Central memory CD8-positive, alpha-beta T cell (primary cell): Measurements from ENCODE around the gene MOGAT2.
"Not testable (repeated sequence)": the region's sequence is repeated elsewhere in the genome, so short reads cannot be mapped to it uniquely, and the experiment has no call there.

Experiments
- ATAC-seq: fragments of 150-1000 bp; cut with Tn5 transposase; replicated peaks from 2 replicates; pipeline ENCODE4 v1.10.0; 2022; ENCODE audit warnings: mild to moderate bottlenecking, moderate FRiP score, moderate number of reproducible peaks; ENCODE audit not compliant: poor library complexity, severe bottlenecking; ENCODE audit errors: extremely low read depth
- DNase-seq, 2 donors: peaks; one replicate each; pipeline ENCODE4 v3.0.0; 2021; ENCODE audit warnings: low spot score in 2 of 2
- H3K27ac Mint-ChIP-seq: one replicate; pipeline ENCODE4 v1.8.0; 2022; ENCODE audit warnings: low read depth, mild to moderate bottlenecking, moderate library complexity, mixed read lengths
- H3K27me3 Mint-ChIP-seq: one replicate; pipeline ENCODE4 v1.8.0; 2022; ENCODE audit warnings: mixed read lengths
- H3K36me3 Mint-ChIP-seq: one replicate; pipeline ENCODE4 v1.8.0; 2022; ENCODE audit warnings: mild to moderate bottlenecking, moderate library complexity, mixed read lengths; ENCODE audit not compliant: insufficient read depth
- H3K4me1 Mint-ChIP-seq: one replicate; pipeline ENCODE4 v1.8.0; 2022; ENCODE audit warnings: mixed read lengths
- H3K4me3 Mint-ChIP-seq: one replicate; pipeline ENCODE4 v1.8.0; 2022; ENCODE audit warnings: mild to moderate bottlenecking, moderate library complexity, mixed read lengths
- H3K9me3 Mint-ChIP-seq: one replicate; pipeline ENCODE4 v1.8.0; 2022; ENCODE audit warnings: mixed read lengths

The MOGAT2 gene

GRCh38 chr11:75725547-75726320 lies 8.1 kb downstream of the MOGAT2 start:
- ATAC-seq (no peak), DNase-seq (no peak)
- Mint-ChIP-seq H3K27me3 (no peaks in the 10 kb centered on the region), H3K4me3 (no peak overlapping the region), H3K36me3 (peaks cover 2% of the 10 kb centered on the region), H3K27ac (no peak overlapping the region), H3K9me3 (no peaks in the 10 kb centered on the region), H3K4me1 (no peaks in the 10 kb centered on the region)

DNA sequence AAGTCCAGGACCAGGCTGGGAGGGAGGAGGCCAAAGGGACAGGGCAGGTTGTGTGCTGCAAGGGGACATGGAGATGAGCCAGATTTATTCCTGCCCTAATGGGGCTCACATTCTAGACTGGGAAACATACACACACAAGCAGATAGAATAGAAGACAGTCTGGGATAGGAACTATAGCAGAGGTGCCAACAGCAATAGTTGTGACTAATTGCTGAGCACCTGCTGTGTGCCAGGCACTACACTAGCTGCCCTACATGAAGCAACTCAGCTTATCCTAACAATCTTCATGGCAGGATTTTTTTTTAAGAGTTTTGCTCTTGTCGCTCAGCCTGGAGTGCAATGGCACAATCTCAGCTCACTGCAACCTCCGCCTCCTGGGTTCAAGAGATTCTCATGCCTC lies 11.4 kb downstream of the MOGAT2 start:
- ATAC-seq: no peak
- Mint-ChIP-seq H3K27me3 (peaks cover 19% of the 10 kb centered on the region), H3K27ac (no peak overlapping the region), H3K9me3 (no peaks in the 10 kb centered on the region), H3K4me1 (no peaks in the 10 kb centered on the region), H3K4me3 (no peak overlapping the region), H3K36me3 (peaks cover 2% of the 10 kb centered on the region)
- no peak for DNase-seq

DNA sequence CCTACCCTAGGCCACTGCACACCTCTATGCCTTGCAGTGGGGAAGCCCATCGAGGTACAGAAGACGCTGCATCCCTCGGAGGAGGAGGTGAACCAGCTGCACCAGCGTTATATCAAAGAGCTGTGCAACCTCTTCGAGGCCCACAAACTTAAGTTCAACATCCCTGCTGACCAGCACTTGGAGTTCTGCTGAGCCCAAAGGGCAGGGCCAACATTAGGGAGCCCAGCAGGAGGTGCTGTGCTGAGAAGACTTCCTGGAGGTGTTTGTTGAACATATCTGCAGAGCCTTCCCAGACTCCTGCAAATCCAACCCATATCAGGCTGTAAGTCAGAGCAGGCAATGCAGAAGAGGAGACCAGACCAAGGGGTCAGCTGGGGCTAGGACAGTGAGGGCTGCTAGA lies 13.5 kb downstream of the MOGAT2 start:
- Mint-ChIP-seq H3K27ac (no peak overlapping the region), H3K4me1 (no peaks in the 10 kb centered on the region)

GRCh38 chr11:75733071-75733430 lies 15.4 kb downstream of the MOGAT2 start:
- Mint-ChIP-seq H3K27ac (no peak overlapping the region), H3K27me3 (peaks cover 31% of the 10 kb centered on the region), H3K4me1 (no peaks in the 10 kb centered on the region), H3K9me3 (no peaks in the 10 kb centered on the region), H3K4me3 (no peak overlapping the region), H3K36me3 (peaks cover 2% of the 10 kb centered on the region)
- ATAC-seq (no peak), DNase-seq (no peak)

More for the DNA sequence above, 13.5 kb downstream of the MOGAT2 start:
- Mint-ChIP-seq H3K9me3 (no peaks in the 10 kb centered on the region), H3K4me3 (no peak overlapping the region), H3K36me3 (peaks cover 2% of the 10 kb centered on the region), H3K27me3 (peaks cover 31% of the 10 kb centered on the region)
- ATAC-seq: no peak
- DNase-seq: no peak

- peaks cover 2% of the 10 kb centered on the region for H3K36me3 Mint-ChIP-seq
- H3K27ac Mint-ChIP-seq: no peak overlapping the region
- no peak for DNase-seq
- peaks cover 33% of the 10 kb centered on the region for H3K27me3 Mint-ChIP-seq
- H3K4me1 Mint-ChIP-seq: no peaks in the 10 kb centered on the region
- no peak overlapping the region for H3K4me3 Mint-ChIP-seq
- ATAC-seq: no peak
- H3K9me3 Mint-ChIP-seq: no peaks in the 10 kb centered on the region
Measured at GRCh38 chr11:75733431-75734107, 15.9 kb downstream of the MOGAT2 start.

DNA sequence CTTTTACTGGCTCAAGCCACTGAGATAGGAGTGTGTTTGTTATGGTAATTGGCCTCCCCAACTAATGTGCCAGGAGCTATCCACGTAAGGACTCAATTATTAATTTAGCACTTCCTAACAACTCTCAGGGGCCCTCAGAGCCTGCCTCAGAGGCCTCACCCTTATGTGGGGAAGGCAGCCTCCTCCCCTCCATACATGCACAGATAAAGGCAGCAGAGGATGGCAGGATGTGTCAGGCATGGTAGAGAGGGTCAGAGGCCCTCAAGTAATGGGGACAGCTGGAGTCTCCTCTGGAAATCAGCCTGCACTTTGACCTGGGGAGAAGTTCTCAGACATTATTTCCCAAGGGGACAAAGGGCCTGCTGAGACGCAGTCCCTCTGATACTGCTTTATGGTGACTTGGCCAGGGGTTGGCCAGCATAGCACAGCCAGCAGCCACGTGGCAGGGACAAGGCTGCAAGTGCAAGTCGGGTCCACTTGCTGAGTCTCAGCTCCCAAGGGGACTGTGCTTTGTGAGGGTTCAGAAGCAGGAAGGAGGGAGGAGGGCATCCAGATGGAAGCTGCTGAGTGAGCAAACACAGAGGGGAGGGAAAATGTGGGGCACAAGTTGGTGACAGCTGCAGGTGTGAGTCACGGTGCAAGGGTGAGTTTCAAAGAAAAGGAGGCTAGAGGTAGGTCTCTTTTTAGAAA lies 17.0 kb downstream of the MOGAT2 start:
- ATAC-seq: no peak
- Mint-ChIP-seq H3K9me3 (no peaks in the 10 kb centered on the region), H3K36me3 (no peaks in the 10 kb centered on the region), H3K27me3 (peaks cover 39% of the 10 kb centered on the region), H3K4me3 (no peak overlapping the region), H3K4me1 (no peaks in the 10 kb centered on the region), H3K27ac (no peak overlapping the region)
- DNase-seq: no peak

DNA sequence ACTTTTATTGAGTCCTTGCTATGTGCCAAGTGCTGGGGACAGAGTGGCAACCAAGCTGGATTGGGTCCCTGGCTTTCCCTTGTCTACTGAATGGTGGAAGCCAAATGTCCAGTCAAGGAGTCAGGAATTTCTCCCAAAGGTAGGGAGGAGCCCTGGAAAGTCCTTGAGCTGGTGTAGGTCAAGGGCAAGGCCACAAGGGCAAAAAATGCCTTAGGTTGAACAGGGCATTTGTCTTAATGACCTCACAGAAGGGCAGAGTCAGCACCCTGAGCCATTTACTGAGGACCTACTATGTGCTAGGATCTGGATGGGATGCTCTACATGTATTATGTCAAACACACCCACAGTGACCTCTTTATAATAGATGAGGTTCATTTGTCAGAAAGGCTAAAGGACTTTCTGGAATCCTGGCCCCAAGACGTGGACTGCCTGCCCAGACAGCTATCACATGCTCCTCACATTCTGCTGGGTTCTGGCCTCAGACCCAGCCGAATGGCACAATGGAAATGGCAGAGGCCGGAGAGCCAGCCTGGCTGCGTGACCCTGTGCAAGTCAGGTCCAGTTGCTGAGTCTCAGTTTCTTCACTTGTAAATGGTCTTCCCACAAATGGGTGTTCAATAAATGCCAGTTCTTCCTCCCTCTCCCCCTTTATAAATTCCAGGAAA lies 17.7 kb downstream of the MOGAT2 start:
- DNase-seq (no peak), ATAC-seq (no peak)
- Mint-ChIP-seq H3K27me3 (peaks cover 39% of the 10 kb centered on the region), H3K4me1 (no peaks in the 10 kb centered on the region), H3K27ac (no peak overlapping the region), H3K36me3 (no peaks in the 10 kb centered on the region), H3K4me3 (no peak overlapping the region), H3K9me3 (no peaks in the 10 kb centered on the region)

DNA sequence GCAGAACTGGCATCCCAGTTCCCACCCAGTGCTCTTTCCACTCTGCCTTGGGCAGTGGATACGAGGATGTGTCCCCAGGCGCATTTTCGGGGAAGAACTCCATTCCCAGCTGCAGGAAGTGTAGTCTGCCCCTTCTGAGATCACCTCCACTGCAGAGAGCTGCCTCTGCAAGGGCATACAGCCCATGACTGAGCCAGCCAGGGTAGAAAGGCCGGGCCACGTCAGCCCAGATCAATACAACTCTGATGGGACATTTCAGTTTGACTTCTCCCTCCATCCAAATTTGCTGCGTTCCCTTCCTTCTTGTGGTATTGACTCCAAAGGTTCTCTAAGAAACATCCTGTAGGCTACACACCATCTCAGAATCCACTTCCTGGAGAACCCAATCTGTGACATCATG lies 19.7 kb downstream of the MOGAT2 start:
- peaks cover 29% of the 10 kb centered on the region for H3K27me3 Mint-ChIP-seq
- no peaks in the 10 kb centered on the region for H3K4me1 Mint-ChIP-seq
- no peak overlapping the region for H3K27ac Mint-ChIP-seq
- no peak for DNase-seq
- H3K4me3 Mint-ChIP-seq: no peak overlapping the region
- no peaks in the 10 kb centered on the region for H3K36me3 Mint-ChIP-seq
- no peaks in the 10 kb centered on the region for H3K9me3 Mint-ChIP-seq
- no peak for ATAC-seq

DNA sequence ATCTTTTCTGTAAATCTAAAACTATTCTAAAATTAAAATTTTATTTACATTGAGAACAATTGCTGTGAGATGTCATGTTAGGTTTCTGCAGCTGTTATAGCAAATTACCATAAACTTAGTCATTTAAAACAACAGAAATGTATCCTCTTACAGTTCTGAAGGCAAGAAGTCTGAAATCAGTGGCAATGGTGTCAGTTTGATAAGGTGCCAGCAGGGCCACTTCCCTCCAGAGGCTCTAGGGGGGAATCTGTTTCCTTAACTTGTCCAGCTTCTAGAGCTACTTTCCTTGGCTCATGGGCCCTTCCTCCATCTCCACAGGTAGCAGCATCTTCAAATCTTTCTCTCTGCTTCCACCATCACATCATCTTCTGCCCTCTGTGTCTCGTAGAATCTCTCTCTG lies 23.0 kb downstream of the MOGAT2 start:
- H3K4me3 Mint-ChIP-seq: no peak overlapping the region
- DNase-seq (no peak), ATAC-seq (no peak)
- H3K36me3 Mint-ChIP-seq: no peaks in the 10 kb centered on the region
- H3K27ac Mint-ChIP-seq: no peak overlapping the region
- H3K4me1 Mint-ChIP-seq: no peaks in the 10 kb centered on the region
- H3K27me3 Mint-ChIP-seq: peaks cover 28% of the 10 kb centered on the region
- H3K9me3 Mint-ChIP-seq: no peaks in the 10 kb centered on the region

- not testable (repeated sequence) for H3K4me1 Mint-ChIP-seq, H3K36me3 Mint-ChIP-seq, H3K27ac Mint-ChIP-seq, ATAC-seq, H3K4me3 Mint-ChIP-seq, H3K9me3 Mint-ChIP-seq, DNase-seq
- peaks cover 48% of the 10 kb centered on the region for H3K27me3 Mint-ChIP-seq
Measured at GRCh38 chr11:75743159-75743558, 25.5 kb downstream of the MOGAT2 start.

- Mint-ChIP-seq H3K27ac (no peak overlapping the region), H3K4me3 (no peak overlapping the region), H3K4me1 (no peaks in the 10 kb centered on the region), H3K36me3 (no peaks in the 10 kb centered on the region), H3K9me3 (no peaks in the 10 kb centered on the region), H3K27me3 (peaks cover 49% of the 10 kb centered on the region)
- DNase-seq (no peak), ATAC-seq (no peak)
Measured at GRCh38 chr11:75743711-75744563, 26.3 kb downstream of the MOGAT2 start.

DNA sequence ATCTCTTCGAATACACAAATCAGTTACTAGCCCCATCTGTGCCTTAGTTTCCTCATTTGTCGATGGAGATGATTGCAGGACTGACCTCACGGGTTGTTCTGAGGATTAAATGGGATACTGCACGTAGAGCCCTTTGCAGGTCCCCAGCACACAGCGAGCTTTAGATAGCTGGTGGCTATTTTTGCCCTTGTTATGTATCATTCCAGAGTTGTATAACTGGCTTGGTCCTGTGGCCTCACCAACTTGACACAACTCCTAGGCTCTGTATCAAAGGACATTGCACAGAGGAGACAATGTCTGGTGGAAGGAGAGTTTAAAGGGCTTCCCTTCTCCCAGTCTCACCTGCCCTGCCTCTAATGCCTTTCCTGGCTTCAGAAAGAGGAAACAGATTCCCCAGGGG lies 28.2 kb downstream of the MOGAT2 start:
- H3K27ac Mint-ChIP-seq: no peak overlapping the region
- DNase-seq (no peak), ATAC-seq (no peak)
- H3K27me3 Mint-ChIP-seq: peaks cover 46% of the 10 kb centered on the region
- H3K4me3 Mint-ChIP-seq: no peak overlapping the region
- H3K4me1 Mint-ChIP-seq: no peaks in the 10 kb centered on the region
- no peaks in the 10 kb centered on the region for H3K36me3 Mint-ChIP-seq
- no peaks in the 10 kb centered on the region for H3K9me3 Mint-ChIP-seq
